Activated T-cell treated with anti-CD3 and anti-CD28 coated beads, Interleukin-2, amount 50 U/mL, for 4 hours (primary cell): ENCODE measurements around the gene HPX. TPM values are rescaled to one million over a fixed set of nuclear protein-coding genes. Genes with fewer than 3 reads are reported as not detected.
"Not testable (repeated sequence)": the region's sequence is repeated elsewhere in the genome, so short reads cannot be mapped to it uniquely, and the experiment has no call there.

Experiments used
- ATAC-seq, 2 donors: fragments of 200-7000 bp; cut with Tn5 transposase; one replicate each; pipeline ENCODE4 v1.10.0; 2021
- DNase-seq: peaks from one replicate; pipeline ENCODE4 v3.0.0-alpha.2; 2020
- H3K27me3 Mint-ChIP-seq: one replicate; pipeline ENCODE4 v1.8.0; 2021; ENCODE audit warnings: low read depth, mixed read lengths
- H3K36me3 Mint-ChIP-seq: one replicate; pipeline ENCODE4 v1.8.0; 2022; ENCODE audit warnings: mixed read lengths; ENCODE audit not compliant: insufficient read depth
- H3K4me1 Mint-ChIP-seq: one replicate; pipeline ENCODE4 v1.8.0; 2021; ENCODE audit warnings: low read depth, mixed read lengths
- H3K4me3 Mint-ChIP-seq: one replicate; pipeline ENCODE4 v1.8.0; 2021; ENCODE audit warnings: mild to moderate bottlenecking, moderate library complexity, mixed read lengths
- H3K9me3 Mint-ChIP-seq: one replicate; pipeline ENCODE4 v1.8.0; 2021; ENCODE audit warnings: mixed read lengths
- total RNA-seq, 3 donors: library from RNA; stranded (reverse); gene quantifications; one replicate each; pipeline ENCODE4 v1.2.1, GENCODE V29; 2021

Gene HPX
- total RNA-seq, 3 donors from 2014 or later = 0.71 to 2.0 (median 0.96) TPM

- no peak for ATAC-seq
- Mint-ChIP-seq H3K36me3 (peaks cover 26% of the 10 kb centered on the region), H3K9me3 (no peaks in the 10 kb centered on the region), H3K27me3 (no peaks in the 10 kb centered on the region), H3K4me1 (peaks cover 51% of the 10 kb centered on the region), H3K4me3 (no peak overlapping the region)
- DNase-seq = no peak
Observed at GRCh38 chr11:6397156-6397555, 43.6 kb downstream of the HPX start.

GRCh38 chr11:6395470-6396060 is 45.2 kb downstream of the HPX start:
- no peak overlapping the region for H3K4me3 Mint-ChIP-seq
- H3K4me1 Mint-ChIP-seq = peaks cover 52% of the 10 kb centered on the region
- H3K9me3 Mint-ChIP-seq = no peaks in the 10 kb centered on the region
- ATAC-seq = no peak
- no peaks in the 10 kb centered on the region for H3K27me3 Mint-ChIP-seq
- DNase-seq = no peak
- H3K36me3 Mint-ChIP-seq = peaks cover 21% of the 10 kb centered on the region

- no peaks in the 10 kb centered on the region for H3K27me3 Mint-ChIP-seq
- DNase-seq (no peak), ATAC-seq (no peak)
- H3K4me3 Mint-ChIP-seq = no peak overlapping the region
- H3K36me3 Mint-ChIP-seq = peaks cover 12% of the 10 kb centered on the region
- peaks cover 58% of the 10 kb centered on the region for H3K4me1 Mint-ChIP-seq
- no peaks in the 10 kb centered on the region for H3K9me3 Mint-ChIP-seq
Observed at GRCh38 chr11:6393989-6394670, 46.7 kb downstream of the HPX start.

GRCh38 chr11:6392251-6392650 is 48.5 kb downstream of the HPX start:
- Mint-ChIP-seq H3K4me1 (peaks cover 55% of the 10 kb centered on the region), H3K4me3 (peak overlapping the region; percentile 90)
- ATAC-seq, H3K27me3 Mint-ChIP-seq, DNase-seq, H3K9me3 Mint-ChIP-seq, H3K36me3 Mint-ChIP-seq: not testable (repeated sequence)

- ATAC-seq (no peak), DNase-seq (no peak)
- Mint-ChIP-seq H3K4me1 (peaks cover 54% of the 10 kb centered on the region), H3K4me3 (peak overlapping the region; percentile 90), H3K27me3 (no peaks in the 10 kb centered on the region), H3K36me3 (peaks cover 4% of the 10 kb centered on the region), H3K9me3 (no peaks in the 10 kb centered on the region)
Observed at GRCh38 chr11:6391537-6392134, 49.2 kb downstream of the HPX start.

- Mint-ChIP-seq H3K9me3 (no peaks in the 10 kb centered on the region), H3K36me3 (no peaks in the 10 kb centered on the region), H3K27me3 (no peaks in the 10 kb centered on the region), H3K4me3 (peak overlapping the region; percentile 90), H3K4me1 (peaks cover 47% of the 10 kb centered on the region)
- ATAC-seq (no peak), DNase-seq (no peak)
Observed at GRCh38 chr11:6390718-6391469, 49.9 kb downstream of the HPX start.

- ATAC-seq = peak; percentile 88 to 89
- DNase-seq = peak; percentile 95
- H3K4me1 Mint-ChIP-seq = peaks cover 50% of the 10 kb centered on the region
- no peaks in the 10 kb centered on the region for H3K9me3 Mint-ChIP-seq
- no peaks in the 10 kb centered on the region for H3K27me3 Mint-ChIP-seq
- H3K36me3 Mint-ChIP-seq = no peaks in the 10 kb centered on the region
- peak within 1 kb of the TSS; percentile 90 for H3K4me3 Mint-ChIP-seq
Observed at GRCh38 chr11:6389905-6390717, 50.7 kb downstream of the HPX start, which contains the start of gene SMPD1. TSS of gene SMPD1 (plus strand) at chr11:6390474. CDS start at chr11:6390599, 125 bp downstream.

- Mint-ChIP-seq H3K4me1 (peaks cover 46% of the 10 kb centered on the region), H3K36me3 (no peaks in the 10 kb centered on the region)
Observed at GRCh38 chr11:6388748-6389147, 52.0 kb downstream of the HPX start.

GRCh38 chr11:6387811-6388599 is 52.8 kb downstream of the HPX start:
- ATAC-seq = no peak
- Mint-ChIP-seq H3K4me1 (peaks cover 38% of the 10 kb centered on the region), H3K4me3 (no peak overlapping the region)

More at GRCh38 chr11:6388748-6389147, 52.0 kb downstream of the HPX start:
- H3K9me3 Mint-ChIP-seq = no peaks in the 10 kb centered on the region
- DNase-seq (no peak), ATAC-seq (no peak)
- H3K4me3 Mint-ChIP-seq = peak overlapping the region; percentile 90
- no peaks in the 10 kb centered on the region for H3K27me3 Mint-ChIP-seq

GRCh38 chr11:6385046-6385777 is 55.6 kb downstream of the HPX start:
- Mint-ChIP-seq H3K4me1 (peaks cover 18% of the 10 kb centered on the region), H3K36me3 (no peaks in the 10 kb centered on the region), H3K4me3 (no peak overlapping the region), H3K27me3 (no peaks in the 10 kb centered on the region), H3K9me3 (no peaks in the 10 kb centered on the region)
- DNase-seq (no peak), ATAC-seq (no peak)

More at GRCh38 chr11:6387811-6388599, 52.8 kb downstream of the HPX start:
- Mint-ChIP-seq H3K36me3 (no peaks in the 10 kb centered on the region), H3K9me3 (no peaks in the 10 kb centered on the region), H3K27me3 (no peaks in the 10 kb centered on the region)
- no peak for DNase-seq
